ENCODE data around the gene DTX2. TPM values are rescaled to one million over a fixed set of nuclear protein-coding genes. Genes with fewer than 3 reads are reported as not detected.
A peak's percentile ranks its signal among the peaks of the same experiment; 100 is the strongest.
"Not testable (repeated sequence)": the region's sequence is repeated elsewhere in the genome, so short reads cannot be mapped to it uniquely, and the experiment has no call there.

The DTX2 gene
- total RNA-seq, 1 donor from 2014 or later: 4.1 TPM

GRCh38 chr7:76499924-76500241 lies 38.4 kb downstream of the DTX2 start:
- H3K27me3 Mint-ChIP-seq (ENCODE audit: insufficient read depth, low read depth); H3K27me3 ChIP-seq; H3K4me3 ChIP-seq; H3K4me1 ChIP-seq; H3K4me2 ChIP-seq; H3F3A ChIP-seq (ENCODE audit: low read depth); H3K27ac Mint-ChIP-seq; H3K4me3 Mint-ChIP-seq; DNase-seq (ENCODE audit: low spot score); H3K9me3 Mint-ChIP-seq; H3K36me3 Mint-ChIP-seq; H3K9ac ChIP-seq; H3K9me3 ChIP-seq (ENCODE audit: low read depth); H3K4me1 Mint-ChIP-seq; H3K27ac ChIP-seq; H3K79me2 ChIP-seq (ENCODE audit: low read depth); H4K20me1 ChIP-seq (ENCODE audit: low read depth); H3K36me3 ChIP-seq; H2AFZ ChIP-seq (replicated peaks): not testable (repeated sequence)

- H3K27me3 Mint-ChIP-seq (ENCODE audit: insufficient read depth, low read depth); H3K9me3 ChIP-seq (ENCODE audit: low read depth); H3K4me3 Mint-ChIP-seq; H3K4me3 ChIP-seq; H2AFZ ChIP-seq (replicated peaks); H3K4me1 Mint-ChIP-seq; H3K36me3 Mint-ChIP-seq; H3K27ac ChIP-seq; H3K9ac ChIP-seq; H3K4me2 ChIP-seq; H3K79me2 ChIP-seq (ENCODE audit: low read depth); H3K27me3 ChIP-seq; H3K4me1 ChIP-seq; H3K27ac Mint-ChIP-seq; H3F3A ChIP-seq (ENCODE audit: low read depth); H3K9me3 Mint-ChIP-seq; H4K20me1 ChIP-seq (ENCODE audit: low read depth); DNase-seq (ENCODE audit: low spot score); H3K36me3 ChIP-seq: not testable (repeated sequence)
These were observed 40.7 kb downstream of the DTX2 start for GRCh38 chr7:76502224-76502623.

- not testable (repeated sequence) for H3K36me3 ChIP-seq; H3K27me3 Mint-ChIP-seq (ENCODE audit: insufficient read depth, low read depth); H3K9ac ChIP-seq; H3K27ac Mint-ChIP-seq; H2AFZ ChIP-seq (replicated peaks); H3K79me2 ChIP-seq (ENCODE audit: low read depth); H3K4me3 ChIP-seq; H3K36me3 Mint-ChIP-seq; H3K9me3 Mint-ChIP-seq; H3K27me3 ChIP-seq; H4K20me1 ChIP-seq (ENCODE audit: low read depth); DNase-seq (ENCODE audit: low spot score); H3F3A ChIP-seq (ENCODE audit: low read depth); H3K27ac ChIP-seq; H3K9me3 ChIP-seq (ENCODE audit: low read depth); H3K4me2 ChIP-seq; H3K4me3 Mint-ChIP-seq; H3K4me1 Mint-ChIP-seq; H3K4me1 ChIP-seq
These were observed 41.3 kb downstream of the DTX2 start for GRCh38 chr7:76502836-76503235.

- not testable (repeated sequence) for H3K4me2 ChIP-seq; H3K4me1 Mint-ChIP-seq; H3K4me3 ChIP-seq; H3K36me3 Mint-ChIP-seq; H3K4me3 Mint-ChIP-seq; H3K79me2 ChIP-seq (ENCODE audit: low read depth); H3K27me3 Mint-ChIP-seq (ENCODE audit: insufficient read depth, low read depth); H3K9ac ChIP-seq; H4K20me1 ChIP-seq (ENCODE audit: low read depth); H3K36me3 ChIP-seq; H3K9me3 ChIP-seq (ENCODE audit: low read depth); H3K27ac ChIP-seq; DNase-seq (ENCODE audit: low spot score); H2AFZ ChIP-seq (replicated peaks); H3F3A ChIP-seq (ENCODE audit: low read depth); H3K27me3 ChIP-seq; H3K27ac Mint-ChIP-seq; H3K9me3 Mint-ChIP-seq; H3K4me1 ChIP-seq
These were observed 41.7 kb downstream of the DTX2 start for GRCh38 chr7:76503244-76503643.

- H4K20me1 ChIP-seq (ENCODE audit: low read depth); H3K9ac ChIP-seq; H3K4me1 Mint-ChIP-seq; H3K4me3 Mint-ChIP-seq; H3K9me3 ChIP-seq (ENCODE audit: low read depth); H2AFZ ChIP-seq (replicated peaks); H3K4me3 ChIP-seq; H3K9me3 Mint-ChIP-seq; H3K4me2 ChIP-seq; H3K36me3 ChIP-seq; H3K27ac ChIP-seq; H3K27me3 Mint-ChIP-seq (ENCODE audit: insufficient read depth, low read depth); H3K36me3 Mint-ChIP-seq; H3K79me2 ChIP-seq (ENCODE audit: low read depth); H3K4me1 ChIP-seq; H3F3A ChIP-seq (ENCODE audit: low read depth); H3K27ac Mint-ChIP-seq; H3K27me3 ChIP-seq: not testable (repeated sequence)
- DNase-seq (ENCODE audit: low spot score): peak; percentile 0
These were observed 43.0 kb downstream of the DTX2 start for GRCh38 chr7:76504351-76505167.

All from neural progenitor cell (in vitro differentiated cells).